AG08396 (cell line): ENCODE data around the gene RHOBTB3.

Source experiments
- DNase-seq: peaks from one replicate; pipeline ENCODE4 v3.0.0; 2012; ENCODE audit warnings: low spot score, mixed read lengths

The RHOBTB3 gene

GRCh38 chr5:95842854-95843544 lies 111.9 kb downstream of the RHOBTB3 start:
- DNase-seq: no peak

GRCh38 chr5:95843733-95844223 lies 112.6 kb downstream of the RHOBTB3 start:
- DNase-seq: no peak

GRCh38 chr5:95845391-95845790 lies 114.3 kb downstream of the RHOBTB3 start:
- DNase-seq: no peak
